ENCODE results near the gene KIFAP3.
"Not testable (repeated sequence)": the region's sequence is repeated elsewhere in the genome, so short reads cannot be mapped to it uniquely, and the experiment has no call there.

KIFAP3 gene

DNA sequence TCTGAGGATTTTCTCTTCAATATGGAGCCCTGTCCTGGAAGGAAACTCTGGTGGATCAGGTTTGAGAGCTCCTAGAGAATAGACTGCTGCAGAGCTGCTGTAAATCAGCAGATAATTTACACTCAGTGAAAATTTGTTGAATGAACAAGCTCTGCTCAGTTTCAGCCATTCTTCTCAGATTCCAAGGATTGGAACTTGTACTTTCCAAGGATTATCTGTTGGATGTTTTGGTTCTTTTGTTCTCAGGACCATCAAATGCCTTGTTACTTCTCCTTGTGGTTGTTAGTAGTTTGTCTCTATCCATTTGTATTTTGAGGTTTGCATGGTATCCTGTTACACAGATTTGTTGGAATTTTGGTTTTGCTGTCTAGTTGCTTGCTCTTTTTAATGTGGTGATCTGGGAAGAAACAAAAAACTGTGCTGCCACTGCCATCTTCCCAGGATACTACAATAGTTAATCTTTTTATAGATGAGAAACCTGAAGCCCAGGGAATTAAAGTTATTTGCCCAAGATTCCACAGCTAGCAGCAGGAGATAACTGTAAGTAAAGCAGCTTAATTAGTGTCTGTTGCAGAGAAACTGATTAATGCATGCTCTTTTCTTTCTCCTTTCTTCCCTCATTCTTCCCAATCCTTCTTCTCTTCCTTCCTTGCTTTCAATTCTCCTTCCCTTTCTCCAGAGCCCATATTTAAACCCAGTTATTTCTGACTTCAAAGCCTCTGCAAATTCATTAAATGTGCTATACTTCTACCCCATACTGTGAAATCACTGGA, 21.7 kb upstream of the KIFAP3 start:
- Histone ChIP-seq H3K27me3 (replicated peaks; ENCODE audit: control insufficient read depth, insufficient read depth, low read length) (no peaks in the 10 kb centered on the region), H3K4me3 (replicated peaks; ENCODE audit: low read depth, low read length) (no peak overlapping the region), H3K36me3 (ENCODE audit: control insufficient read depth, insufficient read depth, low read length) (no peaks in the 10 kb centered on the region)
- no peak for DNase-seq (ENCODE audit: extremely low read depth, insufficient read length)
- no peak for TF ChIP-seq CTCF (IDR thresholded peaks at IDR 0.05; ENCODE audit: insufficient read depth, low read length, poor library complexity, severe bottlenecking)

DNA sequence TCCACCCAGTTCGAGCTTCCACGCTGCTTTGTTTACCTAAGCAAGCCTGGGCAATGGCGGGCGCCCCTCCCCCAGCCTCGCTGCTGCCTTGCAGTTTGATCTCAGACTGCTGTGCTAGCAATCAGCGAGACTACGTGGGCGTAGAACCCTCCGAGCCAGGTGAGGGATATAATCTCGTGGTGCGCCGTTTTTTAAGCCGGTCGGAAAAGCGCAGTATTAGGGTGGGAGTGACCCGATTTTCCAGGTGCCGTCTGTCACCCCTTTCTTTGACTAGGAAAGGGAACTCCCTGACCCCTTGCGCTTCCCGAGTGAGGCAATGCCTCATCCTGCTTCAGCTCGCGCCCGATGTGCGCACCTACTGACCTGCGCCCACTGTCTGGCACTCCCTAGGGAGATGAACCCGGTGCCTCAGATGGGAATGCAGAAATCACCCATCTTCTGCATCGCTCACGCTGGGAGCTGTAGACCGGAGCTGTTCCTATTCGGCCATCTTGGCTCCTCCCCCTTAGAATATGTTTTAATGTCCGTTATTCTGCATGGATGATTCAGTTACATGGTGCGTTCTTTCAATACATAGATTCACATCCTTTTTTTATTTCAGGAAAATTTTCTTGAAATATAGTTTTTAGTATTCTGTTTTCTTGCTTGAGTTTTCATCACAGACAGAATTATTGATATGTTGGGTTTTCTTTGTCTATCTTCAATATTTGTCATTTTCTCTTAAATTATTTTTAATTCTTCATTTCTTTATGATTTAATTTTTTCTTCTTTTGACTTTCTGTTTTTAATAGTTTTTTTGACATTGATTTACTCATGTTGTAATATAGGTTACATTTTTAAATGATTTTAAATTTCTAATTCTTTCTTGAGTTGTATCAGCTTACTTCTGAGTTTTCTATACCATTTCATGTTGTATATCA, 20.5 kb upstream of the KIFAP3 start:
- H3K36me3 ChIP-seq (ENCODE audit: control insufficient read depth, insufficient read depth, low read length); H3K27me3 ChIP-seq (replicated peaks; ENCODE audit: control insufficient read depth, insufficient read depth, low read length); DNase-seq (ENCODE audit: extremely low read depth, insufficient read length); H3K4me3 ChIP-seq (replicated peaks; ENCODE audit: low read depth, low read length): not testable (repeated sequence)

- DNase-seq (ENCODE audit: extremely low read depth, insufficient read length), result no peak
- no peaks in the 10 kb centered on the region for H3K36me3 ChIP-seq (ENCODE audit: control insufficient read depth, insufficient read depth, low read length)
- no peaks in the 10 kb centered on the region for H3K27me3 ChIP-seq (replicated peaks; ENCODE audit: control insufficient read depth, insufficient read depth, low read length)
- H3K4me3 ChIP-seq (replicated peaks; ENCODE audit: low read depth, low read length), result no peak overlapping the region
- no peak for TF ChIP-seq CTCF (IDR thresholded peaks at IDR 0.05; ENCODE audit: insufficient read depth, low read length, poor library complexity, severe bottlenecking)
These were observed 12.0 kb upstream of the KIFAP3 start for GRCh38 chr1:170086399-170087032.

DNA sequence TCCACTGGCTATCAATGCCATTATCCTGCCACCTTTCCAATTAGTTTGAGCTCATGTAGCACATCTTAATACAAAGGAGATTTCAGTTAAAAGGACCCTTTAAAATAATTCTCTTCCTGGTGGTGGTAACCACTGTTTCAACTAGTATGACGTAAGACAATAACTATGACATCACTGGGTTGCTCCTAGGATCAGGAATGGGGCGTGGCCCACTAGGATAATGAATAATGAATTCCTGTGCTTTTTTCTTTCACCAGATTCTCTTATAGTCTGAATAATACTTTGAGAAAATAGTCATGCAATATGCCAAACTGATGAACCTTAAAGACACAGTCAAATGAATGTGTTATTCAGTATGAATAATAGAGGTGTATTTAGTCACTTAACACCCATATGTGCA, 10.6 kb upstream of the KIFAP3 start:
- H3K36me3 ChIP-seq (ENCODE audit: control insufficient read depth, insufficient read depth, low read length), result no peaks in the 10 kb centered on the region
- no peak for DNase-seq (ENCODE audit: extremely low read depth, insufficient read length)

DNA sequence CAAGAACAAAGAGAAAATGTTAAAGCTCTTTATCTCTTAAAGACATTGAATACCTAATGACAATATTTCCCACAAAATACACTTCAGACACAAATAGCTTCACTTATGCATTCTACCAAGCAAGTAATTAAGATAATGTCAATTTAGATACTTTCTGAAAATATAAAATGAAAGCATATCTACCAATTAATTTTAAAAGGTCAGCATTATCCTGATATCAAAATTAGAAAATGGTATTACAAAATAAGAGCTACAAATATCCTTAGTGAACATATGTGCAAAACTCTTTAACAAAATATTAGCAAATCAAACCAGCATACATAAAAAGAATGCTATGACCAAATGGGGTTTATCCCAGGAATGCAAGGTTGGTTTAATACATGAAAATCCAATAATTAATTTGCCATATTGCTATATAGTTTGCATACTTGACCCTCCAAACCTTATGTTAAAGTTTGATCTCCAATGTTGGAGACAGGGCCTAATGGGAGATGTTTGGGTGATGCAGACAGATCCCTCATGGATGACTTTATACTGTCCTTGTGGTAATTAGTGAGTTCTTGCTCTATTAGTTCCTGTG, 4.2 kb upstream of the KIFAP3 start:
- Histone ChIP-seq H3K4me3 (replicated peaks; ENCODE audit: low read depth, low read length) (no peak overlapping the region), H3K36me3 (ENCODE audit: control insufficient read depth, insufficient read depth, low read length) (no peaks in the 10 kb centered on the region)
- TF ChIP-seq CTCF (IDR thresholded peaks at IDR 0.05; ENCODE audit: insufficient read depth, low read length, poor library complexity, severe bottlenecking), result no peak

More for the DNA sequence above, 10.6 kb upstream of the KIFAP3 start:
- Histone ChIP-seq H3K27me3 (replicated peaks; ENCODE audit: control insufficient read depth, insufficient read depth, low read length) (no peaks in the 10 kb centered on the region), H3K4me3 (replicated peaks; ENCODE audit: low read depth, low read length) (no peak overlapping the region)
- no peak for TF ChIP-seq CTCF (IDR thresholded peaks at IDR 0.05; ENCODE audit: insufficient read depth, low read length, poor library complexity, severe bottlenecking)

More for the DNA sequence above, 4.2 kb upstream of the KIFAP3 start:
- H3K27me3 ChIP-seq (replicated peaks; ENCODE audit: control insufficient read depth, insufficient read depth, low read length), result no peaks in the 10 kb centered on the region
- DNase-seq (ENCODE audit: extremely low read depth, insufficient read length), result no peak

Data from GM06990 (cell line).